NCI-H1092 treated with DMSO at 0.1 percent for 48 hours (cell line): ENCODE data around the gene OTOG.

ENCODE experiments used
- DNase-seq: peaks from one replicate; lab custom pipeline; 2025; lab: John Stamatoyannopoulos, UW

OTOG gene

GRCh38 chr11:17561111-17561415 lies 14.0 kb downstream of the OTOG start:
- DNase-seq: no peak

GRCh38 chr11:17561526-17561925 lies 14.5 kb downstream of the OTOG start:
- no peak for DNase-seq

GRCh38 chr11:17563231-17563646 lies 16.2 kb downstream of the OTOG start:
- no peak for DNase-seq

GRCh38 chr11:17563961-17564686 lies 17.1 kb downstream of the OTOG start:
- no peak for DNase-seq

- no peak for DNase-seq
These were observed 17.6 kb downstream of the OTOG start for GRCh38 chr11:17564687-17565042.

GRCh38 chr11:17568944-17569343 lies 21.9 kb downstream of the OTOG start:
- no peak for DNase-seq

GRCh38 chr11:17570034-17570433 lies 23.0 kb downstream of the OTOG start:
- DNase-seq: no peak

GRCh38 chr11:17571431-17572358 lies 24.6 kb downstream of the OTOG start:
- DNase-seq: no peak

GRCh38 chr11:17572359-17572690 lies 25.3 kb downstream of the OTOG start:
- no peak for DNase-seq

- DNase-seq: no peak
These were observed 25.9 kb downstream of the OTOG start for GRCh38 chr11:17572791-17573460.

GRCh38 chr11:17573526-17573925 lies 26.5 kb downstream of the OTOG start:
- DNase-seq: no peak

- no peak for DNase-seq
These were observed 27.4 kb downstream of the OTOG start for GRCh38 chr11:17574141-17575091.

- DNase-seq: no peak
These were observed 28.7 kb downstream of the OTOG start for GRCh38 chr11:17575431-17576425.

GRCh38 chr11:17578296-17578695 lies 31.2 kb downstream of the OTOG start:
- no peak for DNase-seq

GRCh38 chr11:17578958-17579357 lies 31.9 kb downstream of the OTOG start:
- no peak for DNase-seq

- DNase-seq: no peak
These were observed 32.4 kb downstream of the OTOG start for GRCh38 chr11:17579451-17579850.

GRCh38 chr11:17580271-17580670 lies 33.2 kb downstream of the OTOG start:
- DNase-seq: no peak

- no peak for DNase-seq
These were observed 34.1 kb downstream of the OTOG start for GRCh38 chr11:17581036-17581731.

GRCh38 chr11:17581732-17582053 lies 34.6 kb downstream of the OTOG start:
- no peak for DNase-seq
